ENCODE results near the gene C1orf167. TPM values are rescaled to one million over a fixed set of nuclear protein-coding genes. Genes with fewer than 3 reads are reported as not detected.

The C1orf167 gene
- total RNA-seq, 1 experiment from 2014 or later = 0.39 TPM

- Histone ChIP-seq H3K4ac (ENCODE audit: low read depth, low read length) (no peak overlapping the region), H3K23me2 (ENCODE audit: insufficient read length, low read depth, low read length, poor library complexity, severe bottlenecking) (no peaks in the 10 kb centered on the region), H2BK15ac (ENCODE audit: low read depth, low read length) (no peak overlapping the region), H2BK12ac (ENCODE audit: insufficient read length, low read depth, low read length) (no peak overlapping the region), H3K23ac (ENCODE audit: insufficient read length, low read depth, low read length) (no peak overlapping the region), H3K27ac (ENCODE audit: insufficient read length, low read depth, low read length) (no peak overlapping the region), H3K4me1 (ENCODE audit: insufficient read depth, low read length) (no peaks in the 10 kb centered on the region), H2BK5ac (ENCODE audit: insufficient read length, low read length) (no peak overlapping the region), H3K9me3 (ENCODE audit: control insufficient read depth, low read depth, low read length) (no peaks in the 10 kb centered on the region), H3K4me2 (ENCODE audit: insufficient read depth, insufficient read length, low read length) (no peak overlapping the region), H2BK20ac (ENCODE audit: low read depth, low read length, poor library complexity, severe bottlenecking) (no peak overlapping the region), H3K27me3 (ENCODE audit: insufficient read depth, low read length) (no peaks in the 10 kb centered on the region), H3T11ph (ENCODE audit: low read length) (no peak overlapping the region), H4K91ac (ENCODE audit: insufficient read length, low read depth, low read length) (no peak overlapping the region), H2AK5ac (ENCODE audit: insufficient read length, low read length) (no peak overlapping the region), H3K79me2 (ENCODE audit: insufficient read depth, low read length) (no peaks in the 10 kb centered on the region), H4K5ac (ENCODE audit: insufficient read length, low read depth, low read length) (no peak overlapping the region), H3K14ac (ENCODE audit: insufficient read depth, low read length) (no peak overlapping the region), H3K79me1 (ENCODE audit: insufficient read depth, low read depth, low read length, poor library complexity, severe bottlenecking) (peaks cover 2% of the 10 kb centered on the region), H3K56ac (ENCODE audit: insufficient read length, low read depth, low read length) (no peak overlapping the region), H3K18ac (ENCODE audit: insufficient read length, low read depth, low read length) (no peak overlapping the region), H2AFZ (ENCODE audit: low read length) (no peak overlapping the region), H2BK120ac (ENCODE audit: low read depth, low read length, poor library complexity, severe bottlenecking) (no peak overlapping the region), H4K20me1 (ENCODE audit: control insufficient read depth, insufficient read depth, insufficient read length) (peaks cover 2% of the 10 kb centered on the region), H4K8ac (replicated peaks; ENCODE audit: insufficient read length, low read depth, low read length) (no peak overlapping the region), H3K9ac (ENCODE audit: extremely low read depth, insufficient read length, low read length) (no peak overlapping the region)
- Mint-ChIP-seq H3K4me1 (no peaks in the 10 kb centered on the region), H3K27me3 (ENCODE audit: low read depth) (no peaks in the 10 kb centered on the region), H3K27ac (no peak overlapping the region), H3K4me3 (no peak overlapping the region), H3K9me3 (no peaks in the 10 kb centered on the region), H3K36me3 (ENCODE audit: insufficient read depth in 1 of 3, low read depth in 3 of 3) (peaks cover 14 to 79% (median 44%) of the 10 kb centered on the region in 3 experiments; a peak in 6 of 7 replicates)
- no peak for DNase-seq
- no peak for TF ChIP-seq CTCF (conservative IDR thresholded peaks at IDR 0.05)
- no CpG with 5 or more reads among the region's 3 CpGs for WGBS (ENCODE audit: extremely low coverage, insufficient read length, low lambda C conversion rate)
Measured at GRCh38 chr1:11822091-11822490, 60.1 kb downstream of the C1orf167 start.
